WTC11 (cell line): ENCODE measurements around the gene IL1RAP. TPM values are rescaled to one million over a fixed set of nuclear protein-coding genes. Genes with fewer than 3 reads are reported as not detected.

Experiments used
- ATAC-seq: fragments of 200-7000 bp; cut with Tn5 transposase; 2 replicates; pipeline ENCODE4 v1.10.0; 2021; ENCODE audit warnings: mild to moderate bottlenecking, moderate library complexity
- CTCF ChIA-PET: fragments of 300-600 bp; sonication (Branson Sonifier 250); formaldehyde crosslinking; loops from one replicate; lab custom pipeline; 2021; ENCODE audit warnings: antibody characterized with exemption; lab: Charles Lee
- POLR2A ChIA-PET: fragments of 350-600 bp; sonication (Branson Sonifier 250); formaldehyde crosslinking; loops from one replicate; lab custom pipeline; 2021; ENCODE audit warnings: antibody characterized with exemption; lab: Charles Lee
- DNase-seq: peaks from one replicate; pipeline ENCODE4 v3.0.0; 2021; ENCODE audit warnings: low spot score
- H3K27ac Mint-ChIP-seq: 2 replicates; pipeline ENCODE4 v1.8.0; 2021; ENCODE audit warnings: mixed read lengths
- H3K27me3 Mint-ChIP-seq: 2 replicates; pipeline ENCODE4 v1.8.0; 2021; ENCODE audit warnings: low read depth, mild to moderate bottlenecking, moderate library complexity, mixed read lengths
- H3K36me3 Mint-ChIP-seq: 2 replicates; pipeline ENCODE4 v1.8.0; 2021; ENCODE audit warnings: mixed read lengths
- H3K4me1 Mint-ChIP-seq: 2 replicates; pipeline ENCODE4 v1.8.0; 2022; ENCODE audit warnings: mixed read lengths
- H3K4me3 Mint-ChIP-seq: 2 replicates; pipeline ENCODE4 v1.8.0; 2021; ENCODE audit warnings: mild to moderate bottlenecking, moderate library complexity, mixed read lengths
- H3K9me3 Mint-ChIP-seq: 2 replicates; pipeline ENCODE4 v1.8.0; 2021; ENCODE audit warnings: mixed read lengths
- CTCF ChIP-seq: fragments of 200-600 bp; IDR thresholded peaks from 2 replicates; pipeline ENCODE4 v1.8.0; 2022; ENCODE audit warnings: antibody characterized with exemption
- EMX1 ChIP-seq: fragments of 250-450 bp; sonication (Bioruptor Pico); IDR thresholded peaks from 2 replicates; pipeline ENCODE4 v1.8.0; 2021; ENCODE audit warnings: mild to moderate bottlenecking
- FOXJ3 ChIP-seq: sonication (generic); formaldehyde crosslinking; IDR thresholded peaks from 2 replicates; pipeline ENCODE4 v1.9.0; 2021; ENCODE audit warnings: missing genetic modification reagents, mild to moderate bottlenecking, borderline replicate concordance
- FOXP1 ChIP-seq: sonication (generic); formaldehyde crosslinking; IDR thresholded peaks from 2 replicates; pipeline ENCODE4 v1.8.0; 2022; ENCODE audit warnings: missing genetic modification reagents, mild to moderate bottlenecking, moderate library complexity, borderline replicate concordance
- GABPB1 ChIP-seq: sonication (generic); formaldehyde crosslinking; IDR thresholded peaks from 2 replicates; pipeline ENCODE4 v1.8.1; 2023; ENCODE audit warnings: mild to moderate bottlenecking, missing genetic modification reagents
- GTF2I ChIP-seq: fragments of 250-450 bp; sonication (Bioruptor Pico); conservative IDR thresholded peaks from 2 replicates; pipeline ENCODE4 v1.4.0; 2021; ENCODE audit warnings: mild to moderate bottlenecking
- IRF2 ChIP-seq: sonication (generic); formaldehyde crosslinking; IDR thresholded peaks from 2 replicates; pipeline ENCODE4 v1.8.0; 2022; ENCODE audit warnings: low read depth, missing genetic modification reagents, borderline replicate concordance
- MAX ChIP-seq: sonication (generic); formaldehyde crosslinking; IDR thresholded peaks from 2 replicates; pipeline ENCODE4 v1.8.0; 2022; ENCODE audit warnings: mild to moderate bottlenecking, missing genetic modification reagents
- MYBL2 ChIP-seq: sonication (generic); formaldehyde crosslinking; IDR thresholded peaks from 2 replicates; pipeline ENCODE4 v1.8.1; 2023; ENCODE audit warnings: mild to moderate bottlenecking, moderate library complexity, missing genetic modification reagents
- NR2C2 ChIP-seq: sonication (generic); formaldehyde crosslinking; IDR thresholded peaks from 2 replicates; pipeline ENCODE4 v1.8.0; 2022; ENCODE audit warnings: mild to moderate bottlenecking, missing genetic modification reagents
- NR3C1 ChIP-seq: sonication (generic); formaldehyde crosslinking; conservative IDR thresholded peaks from 2 replicates; pipeline ENCODE4 v1.8.1; 2023; ENCODE audit warnings: low read depth, mild to moderate bottlenecking, missing genetic modification reagents
- SP1 ChIP-seq: sonication (generic); formaldehyde crosslinking; conservative IDR thresholded peaks from 2 replicates; pipeline ENCODE4 v1.8.1; 2022; ENCODE audit warnings: missing genetic modification reagents
- TEAD1 ChIP-seq: sonication (generic); formaldehyde crosslinking; IDR thresholded peaks from 2 replicates; pipeline ENCODE4 v1.8.0; 2022; ENCODE audit warnings: mild to moderate bottlenecking, missing genetic modification reagents
- ZBTB21 ChIP-seq: sonication (generic); formaldehyde crosslinking; IDR thresholded peaks from 2 replicates; pipeline ENCODE4 v1.8.1; 2023; ENCODE audit warnings: mild to moderate bottlenecking, missing genetic modification reagents, borderline replicate concordance
- ZNF423 ChIP-seq: fragments of 250-450 bp; sonication (Bioruptor Pico); IDR thresholded peaks from 2 replicates; pipeline ENCODE4 v2.1.2; 2022; ENCODE audit warnings: mild to moderate bottlenecking, moderate library complexity
- total RNA-seq: library from RNA; stranded (reverse); gene quantifications from 3 replicates; pipeline ENCODE4 v1.2.3, GENCODE V29; 2021
- TF ChIP-seq, protein P1 (sequence below): sonication (generic); formaldehyde crosslinking; IDR thresholded peaks from 2 replicates; pipeline ENCODE4 v1.8.1; 2022; ENCODE audit warnings: mild to moderate bottlenecking, moderate library complexity, missing genetic modification reagents
- TF ChIP-seq, protein P2 (sequence below): sonication (generic); formaldehyde crosslinking; IDR thresholded peaks from 2 replicates; pipeline ENCODE4 v1.8.1; 2023; ENCODE audit warnings: mild to moderate bottlenecking, moderate library complexity, missing genetic modification reagents
- TF ChIP-seq, protein P3 (sequence below): sonication (generic); formaldehyde crosslinking; IDR thresholded peaks from 2 replicates; pipeline ENCODE4 v1.8.0; 2022; ENCODE audit warnings: mild to moderate bottlenecking, missing genetic modification reagents

Gene IL1RAP
- total RNA-seq, 1 experiment from 2014 or later, result 4.5 TPM

GRCh38 chr3:190524942-190525341 lies 11.1 kb downstream of the IL1RAP start:
- H3K4me1 Mint-ChIP-seq, result peaks cover 15% of the 10 kb centered on the region
- POLR2A ChIA-PET, result no interaction called here
- DNase-seq (no peak), ATAC-seq (no peak)
- TF ChIP-seq ZBTB21 (CRISPR knock-in tag) (no peak), FOXJ3 (no peak), NR3C1 (CRISPR knock-in tag) (no peak), CTCF (no peak), MYBL2 (CRISPR knock-in tag) (no peak), EMX1 (CRISPR knock-in tag) (no peak), SP1 (CRISPR knock-in tag) (no peak)
- TF ChIP-seq, protein P1, sequence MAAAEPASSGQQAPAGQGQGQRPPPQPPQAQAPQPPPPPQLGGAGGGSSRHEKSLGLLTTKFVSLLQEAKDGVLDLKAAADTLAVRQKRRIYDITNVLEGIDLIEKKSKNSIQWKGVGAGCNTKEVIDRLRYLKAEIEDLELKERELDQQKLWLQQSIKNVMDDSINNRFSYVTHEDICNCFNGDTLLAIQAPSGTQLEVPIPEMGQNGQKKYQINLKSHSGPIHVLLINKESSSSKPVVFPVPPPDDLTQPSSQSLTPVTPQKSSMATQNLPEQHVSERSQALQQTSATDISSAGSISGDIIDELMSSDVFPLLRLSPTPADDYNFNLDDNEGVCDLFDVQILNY (CRISPR knock-in tag), result no peak
- H3K9me3 Mint-ChIP-seq, result no peaks in the 10 kb centered on the region
- CTCF ChIA-PET, result no interaction called here
- no peaks in the 10 kb centered on the region for H3K27me3 Mint-ChIP-seq
- H3K36me3 Mint-ChIP-seq, result no peaks in the 10 kb centered on the region
- H3K27ac Mint-ChIP-seq, result no peak overlapping the region
- H3K4me3 Mint-ChIP-seq, result no peak overlapping the region

GRCh38 chr3:190525634-190526033 lies 11.7 kb downstream of the IL1RAP start:
- ChIA-PET CTCF (interaction anchor here (1.4 to 1.8 kb wide), 2 partner anchors 11 to 171 kb away, joined by 4 to 9 read pairs; partner anchors contain the start of gene IL1RAP), POLR2A (no interaction called here)
- DNase-seq (no peak), ATAC-seq (no peak)
- no peak overlapping the region for H3K4me3 Mint-ChIP-seq
- TF ChIP-seq NR2C2 (CRISPR knock-in tag), result no peak
- no peaks in the 10 kb centered on the region for H3K9me3 Mint-ChIP-seq
- H3K4me1 Mint-ChIP-seq, result peaks cover 15% of the 10 kb centered on the region
- H3K27ac Mint-ChIP-seq, result no peak overlapping the region
- H3K36me3 Mint-ChIP-seq, result no peaks in the 10 kb centered on the region
- H3K27me3 Mint-ChIP-seq, result no peaks in the 10 kb centered on the region

DNA sequence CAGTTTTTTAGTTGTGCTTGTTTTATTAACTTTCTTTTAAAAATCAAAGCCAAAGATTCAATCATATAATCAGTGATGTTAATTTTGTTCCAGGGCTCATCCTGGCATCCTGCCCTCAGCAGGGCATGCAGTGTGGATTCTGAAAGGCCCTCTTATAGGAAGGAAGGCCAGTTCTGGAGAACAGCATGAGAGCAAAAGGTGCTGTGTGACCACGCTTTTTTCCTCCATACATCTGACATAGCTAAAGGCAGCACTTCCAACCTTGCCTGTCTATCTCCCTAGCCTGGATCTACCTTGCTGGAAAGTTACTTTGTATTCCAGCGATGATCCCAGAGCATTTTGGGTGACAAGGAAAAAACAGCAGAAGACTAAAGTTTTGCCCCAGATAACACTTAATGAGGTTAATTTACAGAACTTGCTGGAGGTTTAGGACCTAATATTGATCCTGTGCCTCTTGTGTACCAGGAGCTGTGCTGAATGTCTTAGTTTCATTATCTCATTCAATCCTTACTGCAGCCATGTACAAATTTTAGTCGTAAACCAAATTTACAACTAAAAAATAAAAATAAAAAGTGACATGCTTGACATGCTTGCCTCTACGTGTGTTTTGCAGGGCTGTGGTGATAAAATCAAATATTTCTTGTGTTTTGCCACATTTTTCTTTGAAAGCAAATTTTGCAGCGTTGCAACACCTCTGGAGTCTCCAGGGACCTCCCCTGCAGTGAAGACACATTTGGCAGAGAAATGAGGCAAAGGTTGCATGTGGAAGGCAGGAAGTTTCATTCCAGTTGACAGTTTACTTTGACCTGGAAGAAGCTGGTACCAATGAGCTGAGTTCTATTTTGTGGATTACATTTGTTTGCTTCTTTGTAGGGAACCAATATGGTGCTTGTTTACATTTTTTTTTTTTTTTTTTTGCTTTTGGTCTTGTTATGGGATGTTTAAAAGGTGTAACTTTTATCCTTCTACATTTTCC lies 13.2 kb downstream of the IL1RAP start:
- H3K9me3 Mint-ChIP-seq, result no peaks in the 10 kb centered on the region
- POLR2A ChIA-PET, result interaction anchor here (0.6 kb wide), 1 partner anchor 371 kb away, joined by 3 read pairs; no protein-coding TSS in a partner anchor

DNA sequence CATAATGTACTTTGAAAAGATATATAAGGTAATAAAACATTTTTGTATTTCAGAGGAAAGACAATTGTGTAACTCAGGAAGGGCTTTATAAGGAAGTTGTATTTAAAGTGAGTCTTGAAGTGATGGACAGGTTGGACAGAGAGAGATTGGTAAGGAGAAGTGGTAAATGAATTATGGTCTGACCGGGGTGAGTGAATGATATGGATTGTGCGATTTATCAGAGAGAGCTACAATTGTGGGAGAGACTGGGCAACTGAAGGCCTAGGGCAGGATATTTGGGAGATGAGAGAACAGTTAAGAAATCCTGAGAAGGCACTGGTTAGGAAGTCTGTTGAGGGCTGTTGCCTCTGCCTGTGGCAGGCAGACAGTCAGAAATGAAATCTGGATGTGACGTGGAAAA lies 14.8 kb downstream of the IL1RAP start:
- DNase-seq (no peak), ATAC-seq (no peak)
- ChIA-PET POLR2A (interaction anchor here (0.7 kb wide), 1 partner anchor 27 kb away, joined by 3 read pairs; no protein-coding TSS in a partner anchor), CTCF (no interaction called here)
- no peak overlapping the region for H3K27ac Mint-ChIP-seq
- peaks cover 2% of the 10 kb centered on the region; the same call in 1 of the 2 replicates for H3K27me3 Mint-ChIP-seq
- H3K9me3 Mint-ChIP-seq, result no peaks in the 10 kb centered on the region
- peaks cover 11% of the 10 kb centered on the region for H3K4me1 Mint-ChIP-seq
- H3K36me3 Mint-ChIP-seq, result no peaks in the 10 kb centered on the region
- H3K4me3 Mint-ChIP-seq, result no peak overlapping the region
- TF ChIP-seq FOXJ3 (no peak), SP1 (CRISPR knock-in tag) (no peak), ZNF423 (CRISPR knock-in tag) (no peak), FOXP1 (CRISPR knock-in tag) (no peak), MAX (CRISPR knock-in tag) (no peak), GABPB1 (no peak), TEAD1 (no peak)
- TF ChIP-seq, protein P2, sequence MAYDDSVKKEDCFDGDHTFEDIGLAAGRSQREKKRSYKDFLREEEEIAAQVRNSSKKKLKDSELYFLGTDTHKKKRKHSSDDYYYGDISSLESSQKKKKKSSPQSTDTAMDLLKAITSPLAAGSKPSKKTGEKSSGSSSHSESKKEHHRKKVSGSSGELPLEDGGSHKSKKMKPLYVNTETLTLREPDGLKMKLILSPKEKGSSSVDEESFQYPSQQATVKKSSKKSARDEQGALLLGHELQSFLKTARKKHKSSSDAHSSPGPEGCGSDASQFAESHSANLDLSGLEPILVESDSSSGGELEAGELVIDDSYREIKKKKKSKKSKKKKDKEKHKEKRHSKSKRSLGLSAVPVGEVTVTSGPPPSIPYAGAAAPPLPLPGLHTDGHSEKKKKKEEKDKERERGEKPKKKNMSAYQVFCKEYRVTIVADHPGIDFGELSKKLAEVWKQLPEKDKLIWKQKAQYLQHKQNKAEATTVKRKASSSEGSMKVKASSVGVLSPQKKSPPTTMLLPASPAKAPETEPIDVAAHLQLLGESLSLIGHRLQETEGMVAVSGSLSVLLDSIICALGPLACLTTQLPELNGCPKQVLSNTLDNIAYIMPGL, result no peak
- TF ChIP-seq, protein P3, sequence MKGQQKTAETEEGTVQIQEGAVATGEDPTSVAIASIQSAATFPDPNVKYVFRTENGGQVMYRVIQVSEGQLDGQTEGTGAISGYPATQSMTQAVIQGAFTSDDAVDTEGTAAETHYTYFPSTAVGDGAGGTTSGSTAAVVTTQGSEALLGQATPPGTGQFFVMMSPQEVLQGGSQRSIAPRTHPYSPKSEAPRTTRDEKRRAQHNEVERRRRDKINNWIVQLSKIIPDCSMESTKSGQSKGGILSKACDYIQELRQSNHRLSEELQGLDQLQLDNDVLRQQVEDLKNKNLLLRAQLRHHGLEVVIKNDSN (CRISPR knock-in tag), result no peak

More for the DNA sequence above, 13.2 kb downstream of the IL1RAP start:
- peaks cover 19% of the 10 kb centered on the region for H3K4me1 Mint-ChIP-seq
- H3K27ac Mint-ChIP-seq, result no peak overlapping the region
- ATAC-seq, result peak; percentile 36; the same call in 1 of the 2 replicates
- H3K27me3 Mint-ChIP-seq, result peaks cover 2% of the 10 kb centered on the region; the same call in 1 of the 2 replicates
- DNase-seq, result no peak
- no peak overlapping the region for H3K4me3 Mint-ChIP-seq
- H3K36me3 Mint-ChIP-seq, result no peaks in the 10 kb centered on the region
- CTCF ChIA-PET, result interaction anchor here (1.4 to 1.8 kb wide), 2 partner anchors 13 to 170 kb away, joined by 4 to 9 read pairs; partner anchors contain the start of gene IL1RAP
- TF ChIP-seq IRF2 (CRISPR knock-in tag), result no peak
- no peak for TF ChIP-seq GTF2I
- TF ChIP-seq GABPB1, result 0 out of 2 replicates have a peak, but pooled peaks have one; percentile 35
